ENCODE data around the gene ZNF888. TPM values are rescaled to one million over a fixed set of nuclear protein-coding genes. Genes with fewer than 3 reads are reported as not detected.

Gene ZNF888
- total and polyA plus RNA-seq, 11 donors: 0.80 to 3.2 (median 1.3) TPM

DNA sequence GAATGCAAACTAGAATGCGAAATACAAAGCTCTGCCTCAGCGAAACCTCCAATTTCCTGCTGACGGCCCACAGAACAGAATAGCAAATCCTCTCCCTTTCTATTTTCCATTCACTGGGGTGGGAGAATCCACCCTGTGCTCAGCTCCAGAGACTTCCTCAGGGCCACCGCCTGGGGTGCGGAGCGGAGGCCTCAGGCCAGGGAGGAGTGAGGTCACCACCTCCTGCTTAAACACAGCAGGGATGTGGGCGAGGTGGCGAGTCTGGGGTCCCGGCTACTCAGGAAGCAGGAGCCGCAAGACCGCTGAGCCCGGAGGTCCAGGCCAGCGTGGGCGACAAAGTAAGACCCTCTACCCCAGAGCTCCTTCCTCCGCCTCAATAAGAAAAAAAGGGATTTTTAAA is 25.1 kb downstream of the ZNF888 start:
- intact Hi-C loops (cut with DNase I): loop anchor here in 2 of 10 donors (5.0 kb wide), 1 partner anchor 41 kb away; the partner anchor contains the start of gene ZNF468 (in 2 of the 2)
- peak in 1 of 4 donors; percentile 13 for ATAC-seq
- no peak for TF ChIP-seq POLR2A (IDR thresholded peaks at IDR 0.05)
- TF ChIP-seq, protein P1, sequence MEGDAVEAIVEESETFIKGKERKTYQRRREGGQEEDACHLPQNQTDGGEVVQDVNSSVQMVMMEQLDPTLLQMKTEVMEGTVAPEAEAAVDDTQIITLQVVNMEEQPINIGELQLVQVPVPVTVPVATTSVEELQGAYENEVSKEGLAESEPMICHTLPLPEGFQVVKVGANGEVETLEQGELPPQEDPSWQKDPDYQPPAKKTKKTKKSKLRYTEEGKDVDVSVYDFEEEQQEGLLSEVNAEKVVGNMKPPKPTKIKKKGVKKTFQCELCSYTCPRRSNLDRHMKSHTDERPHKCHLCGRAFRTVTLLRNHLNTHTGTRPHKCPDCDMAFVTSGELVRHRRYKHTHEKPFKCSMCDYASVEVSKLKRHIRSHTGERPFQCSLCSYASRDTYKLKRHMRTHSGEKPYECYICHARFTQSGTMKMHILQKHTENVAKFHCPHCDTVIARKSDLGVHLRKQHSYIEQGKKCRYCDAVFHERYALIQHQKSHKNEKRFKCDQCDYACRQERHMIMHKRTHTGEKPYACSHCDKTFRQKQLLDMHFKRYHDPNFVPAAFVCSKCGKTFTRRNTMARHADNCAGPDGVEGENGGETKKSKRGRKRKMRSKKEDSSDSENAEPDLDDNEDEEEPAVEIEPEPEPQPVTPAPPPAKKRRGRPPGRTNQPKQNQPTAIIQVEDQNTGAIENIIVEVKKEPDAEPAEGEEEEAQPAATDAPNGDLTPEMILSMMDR (IDR thresholded peaks at IDR 0.05): no peak

DNA sequence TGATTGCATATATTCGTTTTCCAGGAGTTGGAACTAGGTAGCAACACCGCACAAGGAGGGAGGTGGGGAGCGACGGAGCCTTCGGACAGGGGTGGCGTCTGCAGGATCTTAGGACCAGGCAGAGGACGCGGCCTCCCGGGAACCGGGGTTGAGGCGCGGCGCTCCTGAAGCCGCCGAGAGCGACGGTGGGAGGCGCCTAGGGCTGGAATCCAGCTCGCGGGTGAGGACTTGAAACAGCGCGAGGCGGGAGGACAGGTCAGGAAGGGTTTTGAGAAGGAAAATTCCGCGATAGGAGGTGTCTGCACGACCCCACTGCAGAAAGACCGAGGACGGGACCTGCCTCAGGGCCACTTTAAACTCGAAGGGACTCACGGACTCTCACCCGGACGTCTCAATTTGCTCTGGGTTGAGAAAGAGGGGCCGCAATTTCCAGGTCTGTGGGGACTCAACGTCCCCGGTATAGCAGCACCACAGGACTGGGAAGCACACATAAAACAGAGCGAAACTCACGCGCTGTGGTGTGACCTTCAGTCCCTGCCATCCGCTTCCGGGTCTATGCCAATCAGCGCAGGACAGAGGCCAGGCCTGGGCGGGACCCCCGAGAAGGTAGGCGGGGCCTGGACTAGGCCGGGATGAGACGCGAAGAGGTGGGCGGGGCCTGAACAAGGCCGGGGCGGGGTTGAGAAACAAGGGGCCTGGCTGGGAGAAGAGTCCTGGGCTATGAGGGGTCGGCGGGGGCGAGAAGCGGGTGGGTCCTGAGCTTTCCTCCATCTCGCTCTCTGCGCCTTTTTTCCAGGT is 25.9 kb downstream of the ZNF888 start, which contains the start of gene ZNF320:
Gene ZNF320 (minus strand): TSS at position 498 of the 798 bp plus-strand sequence. CDS start 7,380 bp downstream, outside the sequence.
- Histone ChIP-seq H3K4me1 (peaks cover 0 to 20% (median 11%) of the 10 kb centered on the region in 12 donors), H3K36me3 (peaks cover 0 to 22% (median 12%) of the 10 kb centered on the region in 9 donors), H3K27me3 (no peaks in the 10 kb centered on the region), H3K27ac (peak within 1 kb of the TSS; percentile 80 to 98 (median 93)), H3K4me3 (peak within 1 kb of the TSS; percentile 66 to 96 (median 86)), H3K9me3 (no peaks in the 10 kb centered on the region)
- WGBS, 4 donors: 0 to 2% (median 1%) methylated on average over 45 to 56 of the region's 56 CpGs
- intact Hi-C loops (cut with DNase I): loop anchor here in 4 of 10 donors (2.0 to 5.0 kb wide), 3 partner anchors 25 to 65 kb away; partner anchors contain the start of genes ZNF468 (in 2 of the 4), ZNF816 (in 1 of the 4) and ZNF888 (in 1 of the 4)
- peak; percentile 100 for ATAC-seq
- peak; percentile 97 to 98 (median 98) for DNase-seq
- peak in 1 of 2 donors; percentile 81 for TF ChIP-seq POLR2A (IDR thresholded peaks at IDR 0.05)
- TF ChIP-seq, protein P1 (IDR thresholded peaks at IDR 0.05): no peak

More for the DNA sequence above, 25.1 kb downstream of the ZNF888 start:
- no peaks in the 10 kb centered on the region for H3K9me3 ChIP-seq
- H3K36me3 ChIP-seq: peaks cover 0 to 20% (median 10%) of the 10 kb centered on the region in 9 donors
- H3K27me3 ChIP-seq: no peaks in the 10 kb centered on the region
- peaks cover 0 to 20% (median 11%) of the 10 kb centered on the region in 12 donors for H3K4me1 ChIP-seq
- H3K27ac ChIP-seq: peak overlapping the region; percentile 80 to 98 (median 93)
- peak in 4 of 5 donors; percentile 12 to 31 (median 24) for DNase-seq
- WGBS, 4 donors: 70 to 94% (median 79%) methylated on average over 15 of the region's 15 CpGs
- peak overlapping the region; percentile 66 to 96 (median 86) for H3K4me3 ChIP-seq

DNA sequence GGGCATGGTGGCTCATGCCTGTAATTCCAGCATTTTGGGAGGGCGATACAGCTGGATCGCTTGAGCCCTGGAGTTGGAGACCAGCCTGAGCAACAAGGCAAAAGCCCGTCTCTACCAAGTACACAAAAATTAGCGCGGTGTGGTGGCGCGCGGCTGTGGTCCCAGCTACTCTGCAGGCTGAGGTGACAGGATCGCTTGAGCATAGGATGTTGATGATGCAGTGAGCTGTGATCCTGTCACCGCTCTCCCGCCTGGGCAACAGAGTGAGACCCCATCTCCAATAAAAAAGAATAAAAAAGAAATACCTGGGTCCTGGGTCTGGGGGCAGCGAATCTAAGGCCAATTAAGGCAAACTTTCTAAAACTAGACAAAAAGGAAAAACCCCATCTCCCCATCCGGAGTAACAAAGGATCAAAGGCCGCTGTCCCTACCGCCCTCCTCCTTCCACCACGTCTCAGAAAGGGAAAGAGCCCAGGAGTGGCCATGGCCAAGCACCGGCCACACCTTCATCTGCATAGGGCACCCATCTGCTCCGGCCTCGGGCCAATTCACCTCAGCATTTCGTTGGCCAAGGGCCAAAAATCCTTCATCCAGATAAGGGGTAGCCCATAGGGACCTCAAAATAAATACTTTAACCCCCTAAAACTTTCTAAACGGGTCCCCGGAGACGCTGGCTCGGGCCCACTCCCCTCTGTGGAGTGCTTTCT is 26.6 kb downstream of the ZNF888 start:
- Histone ChIP-seq H3K27me3 (no peaks in the 10 kb centered on the region), H3K9me3 (no peaks in the 10 kb centered on the region), H3K27ac (peak overlapping the region; percentile 80 to 98 (median 93)), H3K4me3 (peak overlapping the region; percentile 66 to 96 (median 86)), H3K4me1 (peaks cover 0 to 20% (median 11%) of the 10 kb centered on the region in 12 donors), H3K36me3 (peaks cover 0 to 29% (median 12%) of the 10 kb centered on the region in 9 donors)
- ATAC-seq: peak; percentile 17 to 67 (median 40)
- 39 to 45% (median 42%) methylated on average over 24 of the region's 24 CpGs for WGBS, 4 donors
- TF ChIP-seq, protein P1 (IDR thresholded peaks at IDR 0.05): no peak
- no peak for TF ChIP-seq POLR2A (IDR thresholded peaks at IDR 0.05)
- intact Hi-C loops (cut with DNase I): loop anchor here in 4 of 10 donors (2.0 to 5.0 kb wide), 3 partner anchors 26 to 66 kb away; partner anchors contain the start of genes ZNF468 (in 2 of the 4), ZNF816 (in 1 of the 4) and ZNF888 (in 1 of the 4)
- DNase-seq: peak in 4 of 5 donors; percentile 9 to 46 (median 35)

Measured in heart left ventricle (tissue), 16 donors.